Testis (tissue), 3 donors: ENCODE data around the gene MPV17. TPM values are rescaled to one million over a fixed set of nuclear protein-coding genes. Genes with fewer than 3 reads are reported as not detected.

ENCODE experiments used
- DNase-seq: peaks from one replicate; pipeline ENCODE4 v3.0.0-alpha.2; 2019
- H3K27ac ChIP-seq, 2 donors: fragments of 200-600 bp; sonication (generic); one replicate each; pipeline ENCODE4 v1.5.1; 2019
- H3K27me3 ChIP-seq: fragments of 200-600 bp; sonication (generic); one replicate; pipeline ENCODE4 v1.5.1; 2019
- H3K36me3 ChIP-seq: fragments of 200-600 bp; sonication (generic); one replicate; pipeline ENCODE4 v1.5.1; 2017; ENCODE audit warnings: low read depth; ENCODE audit errors: missing control alignments
- H3K4me1 ChIP-seq: fragments of 200-600 bp; sonication (generic); one replicate; pipeline ENCODE4 v1.5.1; 2019
- H3K4me3 ChIP-seq, 2 donors: fragments of 200-600 bp; sonication (generic); one replicate each; pipeline ENCODE4 v1.5.1; 2017 to 2019
- H3K9me3 ChIP-seq: fragments of 200-600 bp; sonication (generic); one replicate; pipeline ENCODE4 v1.5.1; 2017
- CTCF ChIP-seq, 3 experiments: fragments of 450-650 bp in 2 of 3; fragments of 200-600 bp in 1 of 3; sonication (generic) in 1 of 3; IDR thresholded peaks; one replicate each; pipeline ENCODE4 v1.5.1; 2016 to 2019; ENCODE audit warnings: antibody characterized with exemption in 3 of 3, mild to moderate bottlenecking in 2 of 3, moderate library complexity in 1 of 3
- POLR2A ChIP-seq: fragments of 450-650 bp; IDR thresholded peaks from one replicate; pipeline ENCODE4 v1.6.1; 2017; ENCODE audit warnings: antibody characterized with exemption, mild to moderate bottlenecking, moderate library complexity
- WGBS, 2 donors: methylation state at CpG; one replicate each; pipeline ENCODE4 v1.1.5; 2018; 5-methylcytosine and 5-hydroxymethylcytosine counted together
- intact Hi-C: fragments of 100-400 bp; cut with DNase I; formaldehyde crosslinking; loops from one replicate; pipeline ENCODE4 v1.15.1; 2023; ENCODE audit warnings: low total_unique reads
- polyA plus RNA-seq: library from polyadenylated mRNA; stranded (reverse); fragments of 350-450 nt; fragmentation: Illumina TruSeq; extraction: RNeasy Lipid Tissue Mini Kit (QIAGEN cat#74804); gene quantifications from one replicate; pipeline ENCODE4 v1.2.3, GENCODE V29; 2014; ENCODE audit warnings: low read depth, low replicate concordance; ENCODE audit not compliant: insufficient read depth
- total RNA-seq, 2 donors: library from RNA; depleted of rRNA; stranded (reverse); fragments of >200 nt; gene quantifications; one replicate each; pipeline ENCODE4 v1.2.3, GENCODE V29; 2016

MPV17 gene
- total and polyA plus RNA-seq, 3 donors from 2014 or later = 59.5 to 72.3 (median 71.2) TPM

DNA sequence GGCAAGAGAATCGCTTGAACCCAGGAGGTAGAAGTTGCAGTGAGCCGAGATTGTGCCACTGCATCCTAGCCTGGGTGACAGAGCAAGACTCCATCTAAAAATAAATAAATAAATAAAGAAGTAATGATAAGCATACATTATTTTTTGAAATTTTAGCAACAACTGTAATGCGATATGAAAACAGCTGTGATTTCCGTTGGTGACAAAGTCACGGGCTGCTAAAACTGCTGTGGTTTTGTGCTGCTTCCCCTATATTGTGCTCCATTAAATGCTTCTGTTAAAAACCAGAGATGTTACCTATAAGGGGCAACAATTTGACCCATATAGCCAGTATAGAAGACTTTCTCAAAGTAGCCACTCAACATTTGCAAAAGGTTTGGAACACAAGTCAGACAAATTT, 32.3 kb downstream of the MPV17 start:
- intact Hi-C loops = no loop called here
- 90 to 91% methylated on average over 5 of the region's 5 CpGs for WGBS, 2 donors
- Histone ChIP-seq H3K27me3 (no peaks in the 10 kb centered on the region), H3K36me3 (no peaks in the 10 kb centered on the region), H3K27ac (no peak overlapping the region), H3K4me3 (no peak overlapping the region), H3K4me1 (no peaks in the 10 kb centered on the region), H3K9me3 (no peaks in the 10 kb centered on the region)
- no peak for DNase-seq
- TF ChIP-seq CTCF (IDR thresholded peaks at IDR 0.05) (no peak), POLR2A (no peak)

DNA sequence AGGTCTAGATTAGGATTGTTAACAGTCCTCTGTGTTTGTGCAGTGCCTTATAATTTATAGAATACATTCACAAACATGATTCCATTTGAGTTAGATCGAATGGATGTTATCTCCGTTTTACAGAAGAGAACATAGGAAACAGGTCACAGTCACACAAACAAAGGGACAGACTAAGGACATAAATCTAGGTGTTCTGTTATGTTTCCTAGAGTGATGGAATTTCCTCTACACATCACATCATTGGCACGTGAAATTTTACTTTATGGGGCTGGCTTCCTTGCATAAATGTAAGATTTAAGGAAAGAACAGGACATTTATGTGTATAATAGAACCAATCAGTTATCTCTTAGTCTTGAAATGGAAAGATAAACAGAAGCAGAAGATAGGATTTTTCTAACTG, 34.3 kb downstream of the MPV17 start:
- no peaks in the 10 kb centered on the region for H3K9me3 ChIP-seq

DNA sequence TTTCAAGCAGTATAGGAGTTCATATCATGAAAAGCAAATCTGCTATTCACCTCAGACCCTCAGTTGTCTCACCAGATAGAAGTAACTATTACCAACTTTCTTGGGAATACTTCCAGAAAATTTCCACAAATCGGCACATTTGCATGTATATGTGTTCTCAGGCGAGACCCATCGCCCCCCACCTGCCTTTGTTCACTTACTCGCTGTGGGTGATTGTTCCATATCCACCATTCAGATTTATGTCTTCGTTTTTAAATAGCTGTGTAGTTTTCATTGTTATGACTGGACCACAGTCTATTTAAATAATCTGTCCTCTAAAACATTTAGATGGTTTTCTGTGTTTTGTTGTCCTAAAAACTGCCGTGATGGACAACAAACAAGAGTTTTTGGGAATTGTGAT, 37.4 kb downstream of the MPV17 start:
- Histone ChIP-seq H3K9me3 (no peaks in the 10 kb centered on the region), H3K4me3 (no peak overlapping the region), H3K27ac (no peak overlapping the region), H3K36me3 (no peaks in the 10 kb centered on the region), H3K27me3 (no peaks in the 10 kb centered on the region), H3K4me1 (peaks cover 27% of the 10 kb centered on the region)
- intact Hi-C loops = no loop called here
- DNase-seq = no peak
- WGBS, 2 donors = 84 to 94% methylated on average over 6 of the region's 6 CpGs
- TF ChIP-seq POLR2A (no peak), CTCF (IDR thresholded peaks at IDR 0.05) (no peak)

More for the DNA sequence above, 34.3 kb downstream of the MPV17 start:
- Histone ChIP-seq H3K4me3 (no peak overlapping the region), H3K36me3 (no peaks in the 10 kb centered on the region), H3K4me1 (no peaks in the 10 kb centered on the region), H3K27ac (no peak overlapping the region), H3K27me3 (no peaks in the 10 kb centered on the region)
- DNase-seq = no peak
- 59 to 73% methylated on average over 3 of the region's 3 CpGs for WGBS, 2 donors
- TF ChIP-seq POLR2A (no peak), CTCF (IDR thresholded peaks at IDR 0.05) (no peak)
- intact Hi-C loops = no loop called here

DNA sequence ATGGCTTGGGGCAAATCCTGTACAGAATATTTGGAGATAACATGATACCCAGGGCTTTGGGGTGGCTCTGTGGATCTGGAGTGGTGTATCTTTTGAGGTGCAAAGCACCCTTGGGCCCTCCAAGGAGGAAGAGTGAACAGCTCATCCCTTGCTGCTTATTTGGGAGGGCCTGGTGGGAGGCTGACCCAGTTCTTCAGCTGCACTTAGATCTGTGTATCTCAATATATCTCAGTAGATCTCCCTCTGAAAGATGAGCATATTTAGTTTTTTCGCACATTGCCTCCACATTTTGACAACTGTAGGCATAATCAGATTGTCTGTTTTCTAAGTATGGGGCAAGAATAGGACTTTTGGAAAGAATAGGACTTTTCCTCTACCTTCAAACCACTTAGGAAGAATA, 37.9 kb downstream of the MPV17 start:
- intact Hi-C loops = no loop called here
- DNase-seq = no peak
- 71 to 90% methylated on average over 1 of the region's 1 CpG for WGBS, 2 donors
- H3K4me3 ChIP-seq = no peak overlapping the region
- peaks cover 32% of the 10 kb centered on the region for H3K4me1 ChIP-seq
- H3K27me3 ChIP-seq = no peaks in the 10 kb centered on the region
- no peaks in the 10 kb centered on the region for H3K36me3 ChIP-seq
- no peak overlapping the region for H3K27ac ChIP-seq
- TF ChIP-seq POLR2A = no peak
- no peak for TF ChIP-seq CTCF (IDR thresholded peaks at IDR 0.05)
- no peaks in the 10 kb centered on the region for H3K9me3 ChIP-seq

DNA sequence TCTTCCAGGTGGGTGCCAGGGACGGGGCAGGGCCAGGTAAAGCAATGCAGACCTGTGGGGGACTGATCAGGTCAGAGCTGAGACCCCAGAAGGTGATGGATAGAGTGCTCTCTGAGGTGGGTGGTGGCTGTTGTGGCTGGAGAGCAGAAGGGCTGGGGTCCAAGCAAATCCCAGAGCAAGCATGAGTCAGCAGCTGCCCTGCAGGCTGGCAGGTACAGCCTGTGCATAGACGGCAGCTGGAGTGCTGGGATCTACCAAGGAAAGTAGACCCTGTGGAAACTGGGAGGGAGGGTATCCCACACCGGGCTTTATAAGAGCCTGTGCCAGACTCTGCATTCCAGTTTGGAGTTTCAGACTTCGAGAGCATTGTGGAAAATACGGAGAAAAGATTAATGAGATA, 40.0 kb downstream of the MPV17 start:
- Histone ChIP-seq H3K4me3 (no peak overlapping the region), H3K9me3 (no peaks in the 10 kb centered on the region), H3K36me3 (no peaks in the 10 kb centered on the region), H3K27ac (peak overlapping the region; percentile 38 to 52), H3K4me1 (peaks cover 36% of the 10 kb centered on the region), H3K27me3 (no peaks in the 10 kb centered on the region)
- DNase-seq = no peak
- 35 to 53% methylated on average over 4 to 5 of the region's 5 CpGs for whole genome bisulfite sequencing, 2 donors
- no peak for TF ChIP-seq POLR2A
- no peak for TF ChIP-seq CTCF (IDR thresholded peaks at IDR 0.05)
- intact Hi-C loops = no loop called here
